AG10803 (cell line): ENCODE data around the gene CMIP.

ENCODE experiments used
- DNase-seq: peaks from one replicate; pipeline ENCODE4 v3.0.0; 2010; ENCODE audit warnings: low read depth
- H3K4me3 ChIP-seq: 2 replicates; pipeline ENCODE4 v1.5.1; 2011; ENCODE audit warnings: mild to moderate bottlenecking, low read length, control low read depth
- CTCF ChIP-seq: conservative IDR thresholded peaks from 2 replicates; pipeline ENCODE4 v1.5.1; 2011; ENCODE audit warnings: mild to moderate bottlenecking, low read length, control low read depth, inconsistent platforms

CMIP gene

DNA sequence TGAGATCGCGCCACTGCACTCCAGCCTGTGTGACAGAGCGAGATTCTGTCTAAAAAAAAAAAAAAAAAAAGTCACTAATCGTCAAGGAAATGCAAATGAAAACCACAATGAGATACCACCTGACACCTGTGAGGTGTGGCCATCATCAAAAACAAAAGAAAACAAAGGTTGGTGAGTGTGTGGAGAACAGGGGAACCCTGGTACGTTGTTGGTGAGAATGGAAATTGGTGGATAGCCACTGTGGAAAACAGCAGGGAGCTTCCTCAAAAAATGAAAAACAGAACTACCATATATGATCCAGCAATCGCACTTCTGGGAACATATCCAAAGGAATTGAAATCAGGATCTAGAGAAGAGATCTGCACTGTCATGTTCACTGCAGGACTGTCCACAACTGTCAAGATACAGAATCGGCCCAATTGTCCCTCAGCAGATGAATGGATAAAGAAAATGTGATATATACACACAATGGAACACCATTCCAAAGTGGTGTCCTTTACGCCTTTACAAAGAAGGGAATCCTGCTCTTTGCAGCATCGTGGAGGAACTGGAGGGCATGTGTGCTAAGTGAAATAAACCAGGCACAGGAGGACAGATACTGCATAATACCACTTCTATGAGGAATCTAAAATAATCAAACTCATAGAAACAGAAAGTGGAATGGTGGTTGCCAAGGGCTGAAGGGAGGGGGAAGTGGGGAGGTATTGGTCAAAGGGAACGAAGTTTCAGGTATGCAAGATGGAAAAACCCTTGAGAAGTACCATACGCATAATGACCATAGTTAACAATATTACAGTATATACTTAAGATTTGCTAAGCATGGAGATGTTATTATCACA is 271.0 kb downstream of the CMIP start:
- no peak overlapping the region for H3K4me3 ChIP-seq
- TF ChIP-seq CTCF: no peak
- no peak for DNase-seq

DNA sequence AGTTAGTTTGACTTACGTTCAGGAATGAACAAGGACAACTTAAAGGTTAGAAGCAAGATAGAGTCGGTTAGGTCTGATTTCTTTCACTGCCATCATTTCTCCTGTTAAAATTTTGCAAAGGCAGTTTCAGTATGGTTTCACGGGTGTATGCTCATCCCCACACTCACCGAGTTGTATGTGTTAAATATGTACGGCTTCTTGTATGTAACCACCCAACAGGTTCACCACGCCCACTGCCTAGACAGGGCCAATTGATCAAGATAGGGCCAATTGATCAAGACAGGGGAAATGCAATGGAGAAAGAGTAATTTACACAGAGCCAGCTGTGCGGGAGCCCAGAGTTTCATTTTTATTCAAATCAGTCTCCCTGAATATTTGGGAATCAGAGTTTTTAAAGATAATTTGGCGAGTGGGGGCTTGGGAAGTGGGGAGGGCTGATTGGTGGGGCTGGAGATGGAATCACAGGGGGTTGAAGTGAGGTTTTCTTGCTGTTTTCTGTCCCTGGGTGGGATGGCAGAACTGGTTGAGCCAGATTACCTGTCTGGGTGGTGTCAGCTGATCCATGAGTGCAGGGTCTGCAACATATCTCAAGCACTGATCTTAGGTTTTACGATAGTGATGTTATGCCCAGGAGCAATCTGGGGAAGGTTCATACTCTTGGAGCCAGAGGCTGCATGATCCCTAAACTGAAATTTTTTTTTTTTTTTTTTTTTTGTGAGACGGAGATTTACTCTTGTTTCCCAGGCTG is 272.0 kb downstream of the CMIP start:
- TF ChIP-seq CTCF: no peak
- H3K4me3 ChIP-seq: no peak overlapping the region
- no peak for DNase-seq

DNA sequence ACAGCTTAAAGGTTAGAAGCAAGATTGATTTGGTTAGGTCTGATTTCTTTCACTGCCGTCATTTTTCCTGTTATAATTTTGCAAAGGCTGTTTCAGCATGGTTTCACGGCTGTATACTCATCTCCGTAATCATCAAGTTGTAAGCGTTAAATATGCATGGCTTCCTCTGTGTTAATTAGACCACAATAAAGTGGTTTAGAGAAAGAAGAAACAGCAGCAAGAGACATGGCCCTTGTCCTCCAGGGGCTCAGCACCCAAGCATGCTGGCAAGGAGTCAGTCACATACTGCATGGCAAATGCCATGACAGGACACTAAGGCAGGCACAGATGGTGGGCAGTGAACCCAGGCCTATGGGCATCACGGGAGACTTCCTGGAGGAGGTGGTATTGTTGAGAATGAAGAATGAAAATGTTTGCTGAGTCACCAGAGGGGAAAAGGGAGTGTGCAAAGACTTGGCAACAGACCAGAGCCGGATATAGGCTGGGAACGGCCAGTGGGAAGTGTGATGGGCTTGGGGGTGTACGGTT is 273.1 kb downstream of the CMIP start:
- no peak for DNase-seq
- no peak overlapping the region for H3K4me3 ChIP-seq
- TF ChIP-seq CTCF: no peak

GRCh38 chr16:81718637-81719036 is 274.0 kb downstream of the CMIP start:
- no peak for DNase-seq
- H3K4me3 ChIP-seq: no peak overlapping the region

GRCh38 chr16:81719993-81720392 is 275.4 kb downstream of the CMIP start:
- DNase-seq: no peak
- no peak for TF ChIP-seq CTCF

More at GRCh38 chr16:81718637-81719036, 274.0 kb downstream of the CMIP start:
- no peak for TF ChIP-seq CTCF

GRCh38 chr16:81720973-81721906 is 276.6 kb downstream of the CMIP start:
- DNase-seq: no peak
- no peak for TF ChIP-seq CTCF
- H3K4me3 ChIP-seq: no peak overlapping the region

More at GRCh38 chr16:81719993-81720392, 275.4 kb downstream of the CMIP start:
- no peak overlapping the region for H3K4me3 ChIP-seq
